Astrocyte (in vitro differentiated cells and primary cell): Measurements from ENCODE around the gene ABTB2.

Experiments
- CTCF ChIP-seq: IDR thresholded peaks from 2 replicates; pipeline ENCODE4 v1.5.1; 2011; ENCODE audit warnings: low read depth, mild to moderate bottlenecking, inconsistent platforms, low read length, moderate library complexity; ENCODE audit not compliant: insufficient read depth
- EZH2 ChIP-seq: IDR thresholded peaks from 2 replicates; pipeline ENCODE4 v1.6.1; 2012; ENCODE audit warnings: mild to moderate bottlenecking, low read length, inconsistent platforms; ENCODE audit not compliant: insufficient read depth

DNA sequence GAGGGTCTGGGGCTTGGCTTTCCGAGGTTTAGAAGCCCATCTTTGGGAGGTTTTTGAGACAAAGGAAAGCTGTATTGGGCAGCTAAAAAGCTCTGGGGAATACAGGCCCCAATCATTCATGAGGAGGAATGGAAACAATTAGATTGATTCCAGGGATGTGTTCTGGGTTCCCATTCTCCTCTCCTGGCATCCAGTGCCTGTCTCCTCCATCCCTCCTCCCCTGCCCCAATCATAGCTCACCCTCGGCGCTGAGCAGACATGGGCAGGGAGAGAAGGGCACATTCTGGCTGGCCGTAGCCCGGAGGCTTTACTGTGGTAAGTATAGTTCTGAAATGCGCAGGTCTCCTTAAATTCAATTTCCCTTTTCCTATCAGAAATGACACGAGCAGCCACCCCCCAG, 42.4 kb downstream of the ABTB2 start:
- TF ChIP-seq CTCF (no peak), EZH2 (no peak)
